T-helper 17 cell (primary cell): ENCODE data around the gene SGSH. TPM values are rescaled to one million over a fixed set of nuclear protein-coding genes. Genes with fewer than 3 reads are reported as not detected.
"Not testable (repeated sequence)": the region's sequence is repeated elsewhere in the genome, so short reads cannot be mapped to it uniquely, and the experiment has no call there.

Experiments
- ATAC-seq: fragments of 150-1000 bp; cut with Tn5 transposase; 2 replicates; pipeline ENCODE4 v1.10.0; 2021; ENCODE audit warnings: mild to moderate bottlenecking, moderate library complexity
- DNase-seq, 3 donors: peaks; one replicate each; pipeline versions ENCODE4 v3.0.0 to v3.0.0-alpha.2; 2020 to 2021
- H3K9me3 ChIP-seq: one replicate; pipeline ENCODE4 v1.7.0; 2013; ENCODE audit warnings: low read length, mild to moderate bottlenecking; ENCODE audit not compliant: control insufficient read depth, poor library complexity, severe bottlenecking
- H3K27ac Mint-ChIP-seq: one replicate; pipeline ENCODE4 v1.8.0; 2022; ENCODE audit warnings: mild to moderate bottlenecking, moderate library complexity, mixed read lengths
- H3K27me3 Mint-ChIP-seq: one replicate; pipeline ENCODE4 v1.8.0; 2022; ENCODE audit warnings: mixed read lengths
- H3K36me3 Mint-ChIP-seq: one replicate; pipeline ENCODE4 v1.8.0; 2022; ENCODE audit warnings: low read depth, mixed read lengths
- H3K4me1 Mint-ChIP-seq: one replicate; pipeline ENCODE4 v1.8.0; 2022; ENCODE audit warnings: mild to moderate bottlenecking, mixed read lengths
- H3K4me3 Mint-ChIP-seq: one replicate; pipeline ENCODE4 v1.8.0; 2022; ENCODE audit warnings: mild to moderate bottlenecking, moderate library complexity, mixed read lengths
- total RNA-seq, 4 donors: library from RNA in 2 of 4; stranded (reverse) in 2 of 4; gene quantifications; one replicate each; pipeline ENCODE4 v1.2.3 and lab custom pipeline; 2022 to 2026

Gene SGSH
- total RNA-seq, 2 donors from 2014 or later: 136 to 151 TPM

DNA sequence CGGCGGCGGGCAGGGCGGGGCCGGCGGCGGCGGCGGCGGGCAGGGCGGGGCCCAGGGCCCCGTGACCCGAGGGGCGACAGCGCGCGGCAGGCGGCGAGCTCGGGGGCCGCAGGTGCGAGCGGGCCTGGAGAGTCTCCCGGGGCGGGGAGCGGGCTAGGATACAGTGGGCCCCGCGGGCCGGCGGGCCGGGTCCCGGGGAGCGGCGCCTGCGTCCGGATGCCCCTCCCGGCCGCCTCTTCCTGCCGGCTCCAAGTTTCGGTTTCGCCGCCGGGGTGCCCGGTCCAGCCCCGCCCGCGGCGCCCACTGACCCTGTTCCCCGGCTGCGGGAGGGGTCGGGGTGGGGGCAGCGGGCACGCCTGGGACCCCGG is 40.6 kb upstream of the SGSH start, which contains the start of gene RNF213:
RNF213 (plus strand) TSS at position 62 of the 368 bp plus-strand sequence. CDS start 2,830 bp downstream, outside the sequence.
- H3K36me3 Mint-ChIP-seq: peaks cover 5% of the 10 kb centered on the region
- no peaks in the 10 kb centered on the region for H3K9me3 ChIP-seq
- H3K27me3 Mint-ChIP-seq: no peaks in the 10 kb centered on the region
- H3K4me3 Mint-ChIP-seq: peak within 1 kb of the TSS; percentile 99
- DNase-seq (peak; percentile 43 to 66 (median 65)), ATAC-seq (peak; percentile 44)
- H3K27ac Mint-ChIP-seq: peak within 1 kb of the TSS; percentile 98
- H3K4me1 Mint-ChIP-seq: peaks cover 50% of the 10 kb centered on the region

DNA sequence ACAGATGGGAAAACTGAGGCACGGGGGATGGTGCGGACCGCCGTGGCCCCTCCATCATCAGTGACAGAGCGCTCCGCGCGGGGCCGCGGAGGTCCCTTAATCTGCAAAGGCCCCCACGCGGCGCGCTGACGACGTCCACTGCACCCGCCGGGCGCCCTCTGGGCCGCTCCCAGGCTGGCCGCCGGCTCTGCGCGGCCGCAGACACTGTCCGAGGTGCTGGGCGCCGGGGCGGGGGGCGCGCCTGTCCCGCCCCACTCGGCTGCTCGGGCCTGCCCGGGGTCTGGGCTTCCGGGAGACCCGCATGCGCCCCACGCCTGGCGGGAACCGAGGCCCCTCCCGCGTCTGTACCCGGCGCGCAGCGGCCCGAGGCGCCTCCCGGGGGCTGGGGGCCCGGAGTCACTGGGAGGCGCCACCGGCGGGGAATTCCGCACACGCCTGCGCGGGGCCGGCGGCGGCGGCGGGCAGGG is 40.0 kb upstream of the SGSH start:
- ATAC-seq: peak; percentile 76
- peak overlapping the region; percentile 93 for H3K4me3 Mint-ChIP-seq
- peaks cover 3% of the 10 kb centered on the region for H3K36me3 Mint-ChIP-seq
- H3K27me3 Mint-ChIP-seq: no peaks in the 10 kb centered on the region
- no peaks in the 10 kb centered on the region for H3K9me3 ChIP-seq
- peak; percentile 76 to 89 (median 84) for DNase-seq
- H3K4me1 Mint-ChIP-seq: peaks cover 46% of the 10 kb centered on the region
- peak overlapping the region; percentile 97 for H3K27ac Mint-ChIP-seq

DNA sequence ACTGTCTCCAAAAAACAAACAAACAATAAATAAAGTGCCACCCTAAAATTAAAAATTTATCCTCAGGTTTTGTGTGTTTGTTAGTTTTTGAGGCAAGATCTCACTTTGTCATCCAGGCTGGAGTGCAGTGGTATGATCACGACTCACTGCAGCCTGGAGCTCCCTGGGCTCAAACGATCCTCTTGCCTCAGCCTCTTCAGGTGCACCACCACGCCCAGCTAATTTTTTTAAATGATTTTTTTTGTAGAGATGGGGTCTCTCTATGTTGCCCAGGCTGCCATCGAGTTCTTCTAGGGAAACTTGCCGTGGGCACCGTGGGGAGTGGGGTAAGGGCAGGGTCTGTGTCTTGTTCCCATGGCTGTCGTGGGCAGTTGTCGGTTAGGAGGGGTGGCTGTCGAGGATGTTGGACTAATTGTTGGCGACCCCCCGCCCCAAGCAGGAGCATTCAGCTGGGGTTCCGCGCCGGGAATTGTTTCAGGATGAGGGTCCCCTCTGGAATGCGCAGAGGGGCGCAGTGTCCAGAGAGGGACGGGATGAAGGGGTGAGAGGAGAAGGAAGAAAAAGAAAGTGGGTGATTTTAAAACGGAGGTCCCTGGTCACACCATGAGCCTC is 39.4 kb upstream of the SGSH start:
- Mint-ChIP-seq H3K4me3 (peak overlapping the region; percentile 93), H3K4me1 (peaks cover 45% of the 10 kb centered on the region), H3K27me3 (no peaks in the 10 kb centered on the region), H3K27ac (peak overlapping the region; percentile 97), H3K36me3 (peaks cover 3% of the 10 kb centered on the region)
- DNase-seq: no peak
- H3K9me3 ChIP-seq: no peaks in the 10 kb centered on the region
- no peak for ATAC-seq

DNA sequence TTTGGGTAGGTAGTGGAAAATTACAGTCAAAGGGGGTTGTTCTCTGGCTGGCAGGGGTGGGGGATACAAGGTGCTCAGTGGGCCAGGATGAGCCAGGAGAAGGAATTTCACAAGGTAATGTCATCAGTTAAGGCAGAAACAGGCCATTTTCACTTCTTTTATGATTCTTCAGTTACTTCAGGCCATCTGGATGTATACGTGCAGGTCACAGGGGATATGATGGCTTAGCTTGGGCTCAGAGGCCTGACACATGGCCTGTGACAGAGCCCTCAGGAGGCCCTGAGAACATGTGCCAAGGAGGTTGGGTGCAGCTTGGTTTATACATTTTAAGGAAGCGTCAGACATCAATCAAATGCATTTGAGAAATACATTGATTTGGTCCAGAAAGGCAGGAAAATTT is 38.2 kb upstream of the SGSH start:
- not testable (repeated sequence) for H3K9me3 ChIP-seq, H3K36me3 Mint-ChIP-seq, DNase-seq, ATAC-seq, H3K27me3 Mint-ChIP-seq
- peaks cover 47% of the 10 kb centered on the region for H3K4me1 Mint-ChIP-seq
- peak overlapping the region; percentile 79 for H3K4me3 Mint-ChIP-seq
- H3K27ac Mint-ChIP-seq: peak overlapping the region; percentile 97

DNA sequence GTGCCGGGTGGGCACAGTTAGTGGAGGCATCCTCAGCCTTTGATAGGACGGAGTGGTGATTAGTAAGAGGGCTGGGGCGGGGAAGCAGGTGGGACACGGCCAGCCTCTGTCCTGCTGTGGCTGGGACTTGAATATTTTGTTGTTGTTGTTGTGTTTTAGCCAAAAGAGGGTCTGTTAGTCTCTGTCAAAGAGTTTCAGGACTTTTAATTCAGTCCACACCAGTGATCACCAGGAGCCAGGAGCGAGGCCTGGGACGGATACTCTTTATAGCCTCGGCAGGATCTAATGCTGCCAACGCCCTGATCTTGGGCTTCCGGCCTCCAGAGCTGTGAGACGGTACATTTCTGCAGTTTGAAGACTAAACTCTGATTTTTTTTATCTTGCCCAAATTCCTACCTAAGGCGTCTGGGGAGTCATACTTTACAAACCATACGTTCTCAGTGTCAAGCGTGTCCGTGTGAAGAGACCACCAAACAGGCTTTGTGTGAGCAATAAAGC is 37.6 kb upstream of the SGSH start:
- Mint-ChIP-seq H3K27ac (peak overlapping the region; percentile 97), H3K27me3 (no peaks in the 10 kb centered on the region), H3K36me3 (peaks cover 3% of the 10 kb centered on the region), H3K4me1 (peaks cover 47% of the 10 kb centered on the region), H3K4me3 (peak overlapping the region; percentile 79)
- ATAC-seq: no peak
- H3K9me3 ChIP-seq: no peaks in the 10 kb centered on the region
- DNase-seq: no peak

DNA sequence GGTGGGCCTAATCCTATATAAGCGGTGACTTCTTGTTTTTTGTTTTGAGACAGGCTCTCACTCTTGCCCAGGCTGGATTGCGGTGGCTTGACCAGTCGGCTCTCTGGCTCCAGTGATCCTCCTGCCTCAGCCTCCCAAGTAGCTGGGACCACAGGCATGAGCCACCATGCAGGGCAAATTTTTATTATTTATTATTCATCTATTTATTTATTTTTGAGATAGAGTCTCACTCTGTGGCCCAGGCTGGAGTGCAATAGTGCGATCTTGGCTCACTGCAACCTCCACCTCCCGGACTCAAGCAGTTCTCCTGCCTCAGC is 35.9 kb upstream of the SGSH start:
- Mint-ChIP-seq H3K4me1 (peaks cover 38% of the 10 kb centered on the region), H3K4me3 (no peak overlapping the region), H3K27me3 (no peaks in the 10 kb centered on the region), H3K36me3 (no peaks in the 10 kb centered on the region), H3K27ac (no peak overlapping the region)
- DNase-seq: no peak
- H3K9me3 ChIP-seq: no peaks in the 10 kb centered on the region
- no peak for ATAC-seq

DNA sequence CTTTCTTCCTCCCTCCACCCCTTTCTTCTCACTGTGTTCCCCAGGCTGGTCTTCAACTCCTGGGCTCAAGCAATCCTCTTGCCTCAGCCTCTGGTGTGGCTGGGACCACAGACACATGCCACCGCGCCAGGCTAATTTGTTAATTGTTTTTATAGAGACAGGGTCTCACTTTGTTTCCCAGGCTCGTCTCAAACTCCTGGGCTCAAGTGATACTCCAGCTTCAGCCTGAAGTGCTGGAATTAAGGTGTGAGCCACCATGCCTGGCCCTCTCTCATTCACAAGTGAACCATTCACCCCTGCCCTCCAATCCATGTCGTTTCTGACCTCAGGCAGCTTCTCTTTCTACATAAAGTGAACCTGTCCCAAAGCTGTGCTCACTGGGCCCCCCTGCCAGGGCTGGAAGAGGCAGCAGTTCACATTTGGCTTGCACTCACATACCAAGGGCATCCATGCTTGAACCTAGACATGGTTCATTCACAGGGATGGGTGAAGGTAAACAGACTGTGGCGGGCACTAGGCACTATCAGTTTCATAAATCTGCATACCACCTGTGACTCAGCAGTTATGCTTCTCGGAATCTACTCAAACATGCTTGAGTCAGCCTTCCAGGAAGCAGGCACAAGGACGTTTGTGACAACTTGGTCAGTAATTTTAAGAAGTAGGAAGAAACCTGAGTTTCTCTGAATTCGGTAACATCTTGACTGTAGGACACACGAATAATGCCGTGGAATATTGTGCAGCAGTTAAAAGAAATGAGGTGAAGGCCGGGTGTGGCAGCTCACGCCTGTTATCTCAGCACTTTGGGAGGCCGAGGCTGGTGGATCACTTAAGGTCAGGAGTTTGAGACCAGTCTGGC is 34.5 kb upstream of the SGSH start:
- H3K4me3 Mint-ChIP-seq: peak overlapping the region; percentile 73
- H3K36me3 Mint-ChIP-seq: no peaks in the 10 kb centered on the region
- H3K4me1 Mint-ChIP-seq: peaks cover 36% of the 10 kb centered on the region
- H3K27me3 Mint-ChIP-seq: no peaks in the 10 kb centered on the region
- H3K27ac Mint-ChIP-seq: peak overlapping the region; percentile 96
- ATAC-seq: peak; percentile 57
- no peaks in the 10 kb centered on the region for H3K9me3 ChIP-seq
- no peak for DNase-seq

DNA sequence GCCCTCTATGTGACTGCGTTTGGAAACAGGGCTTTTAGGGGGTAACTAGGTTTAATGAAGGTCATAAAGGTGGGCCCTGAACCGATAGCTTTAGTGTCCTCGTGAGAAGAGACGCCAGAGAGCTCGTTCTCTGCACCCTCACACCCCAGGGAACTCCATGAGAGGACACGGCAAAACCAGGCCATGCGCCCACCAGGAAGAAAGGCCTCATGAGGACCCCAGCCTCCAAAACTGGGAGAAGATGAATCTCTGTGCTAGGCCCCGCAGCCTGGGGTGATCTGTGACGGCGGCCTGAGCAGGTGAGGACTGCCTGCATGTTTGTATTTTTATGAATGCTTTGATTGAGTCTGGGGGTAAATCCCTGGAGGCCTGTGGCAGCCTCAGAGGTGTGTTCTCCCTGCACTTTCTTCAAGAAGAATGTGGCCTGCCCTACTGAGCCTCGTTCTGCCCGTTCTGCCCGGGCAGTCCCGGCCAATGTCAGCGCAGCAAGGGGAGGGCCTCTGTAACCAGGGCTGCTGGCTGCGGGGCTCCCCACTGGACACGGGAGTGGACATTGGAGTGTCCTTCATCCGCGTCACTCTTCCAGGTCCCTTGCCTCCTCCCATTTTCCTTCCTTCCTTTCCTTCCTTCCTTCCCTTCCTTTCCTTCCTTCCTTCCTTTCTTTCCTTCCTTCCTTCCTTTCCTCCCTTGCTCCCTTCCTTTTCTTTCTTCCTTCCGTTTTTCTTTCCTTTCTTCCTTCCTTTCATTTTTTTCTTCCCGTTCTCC is 33.7 kb upstream of the SGSH start:
- Mint-ChIP-seq H3K36me3 (no peaks in the 10 kb centered on the region), H3K4me1 (peaks cover 31% of the 10 kb centered on the region)

DNA sequence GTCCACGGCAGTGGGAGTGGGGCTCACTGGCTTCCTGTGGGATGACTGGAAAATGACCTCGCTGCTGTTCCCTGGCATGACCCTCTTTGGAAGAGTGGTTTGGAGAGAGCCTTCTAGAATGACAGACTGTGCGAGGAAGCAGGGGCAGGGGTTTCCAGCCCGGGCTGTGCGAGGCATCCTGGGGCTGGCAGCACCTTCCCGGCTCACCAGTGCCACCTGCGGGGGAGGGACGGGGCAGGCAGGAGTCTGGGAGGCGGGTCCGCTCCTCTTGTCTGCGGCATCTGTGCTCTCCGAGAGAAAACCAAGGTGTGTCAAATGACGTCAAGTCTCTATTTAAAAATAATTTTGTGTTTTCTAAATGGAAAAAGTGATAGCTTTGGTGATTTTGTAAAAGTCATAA is 32.7 kb upstream of the SGSH start:
- no peaks in the 10 kb centered on the region for H3K27me3 Mint-ChIP-seq
- ATAC-seq (peak; percentile 95), DNase-seq (peak; percentile 72 to 78 (median 78))
- H3K4me3 Mint-ChIP-seq: no peak overlapping the region
- H3K36me3 Mint-ChIP-seq: no peaks in the 10 kb centered on the region
- peak overlapping the region; percentile 96 for H3K27ac Mint-ChIP-seq
- H3K4me1 Mint-ChIP-seq: peaks cover 22% of the 10 kb centered on the region
- H3K9me3 ChIP-seq: no peaks in the 10 kb centered on the region

More for the DNA sequence above, 33.7 kb upstream of the SGSH start:
- H3K4me3 Mint-ChIP-seq: no peak overlapping the region
- ATAC-seq (no peak), DNase-seq (no peak)
- no peaks in the 10 kb centered on the region for H3K9me3 ChIP-seq
- no peaks in the 10 kb centered on the region for H3K27me3 Mint-ChIP-seq
- peak overlapping the region; percentile 96 for H3K27ac Mint-ChIP-seq

DNA sequence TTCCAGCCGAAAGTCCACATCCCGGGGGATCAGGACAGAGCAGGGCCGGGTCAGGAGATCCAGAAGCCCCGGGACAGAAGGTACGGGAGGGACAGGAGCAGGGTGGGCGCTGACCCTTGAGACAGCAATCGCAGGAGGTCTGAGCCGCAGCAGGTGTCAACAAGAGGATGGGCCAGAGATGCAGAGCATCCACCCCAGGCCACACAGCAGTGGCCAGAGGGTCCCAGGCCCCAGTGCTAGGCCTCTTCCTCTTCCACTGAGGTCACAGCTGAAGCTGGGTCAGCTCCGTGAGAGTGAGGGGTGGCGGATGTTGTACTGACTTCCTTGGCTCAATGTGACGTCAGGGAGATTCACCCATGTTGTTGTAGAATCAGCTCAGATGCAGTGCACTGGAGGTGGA is 31.8 kb upstream of the SGSH start:
- H3K4me3 Mint-ChIP-seq: no peak overlapping the region
- no peak for DNase-seq
- no peak for ATAC-seq
- no peaks in the 10 kb centered on the region for H3K9me3 ChIP-seq
- H3K27me3 Mint-ChIP-seq: no peaks in the 10 kb centered on the region
- H3K36me3 Mint-ChIP-seq: no peaks in the 10 kb centered on the region
- H3K27ac Mint-ChIP-seq: no peak overlapping the region
- H3K4me1 Mint-ChIP-seq: peaks cover 17% of the 10 kb centered on the region

DNA sequence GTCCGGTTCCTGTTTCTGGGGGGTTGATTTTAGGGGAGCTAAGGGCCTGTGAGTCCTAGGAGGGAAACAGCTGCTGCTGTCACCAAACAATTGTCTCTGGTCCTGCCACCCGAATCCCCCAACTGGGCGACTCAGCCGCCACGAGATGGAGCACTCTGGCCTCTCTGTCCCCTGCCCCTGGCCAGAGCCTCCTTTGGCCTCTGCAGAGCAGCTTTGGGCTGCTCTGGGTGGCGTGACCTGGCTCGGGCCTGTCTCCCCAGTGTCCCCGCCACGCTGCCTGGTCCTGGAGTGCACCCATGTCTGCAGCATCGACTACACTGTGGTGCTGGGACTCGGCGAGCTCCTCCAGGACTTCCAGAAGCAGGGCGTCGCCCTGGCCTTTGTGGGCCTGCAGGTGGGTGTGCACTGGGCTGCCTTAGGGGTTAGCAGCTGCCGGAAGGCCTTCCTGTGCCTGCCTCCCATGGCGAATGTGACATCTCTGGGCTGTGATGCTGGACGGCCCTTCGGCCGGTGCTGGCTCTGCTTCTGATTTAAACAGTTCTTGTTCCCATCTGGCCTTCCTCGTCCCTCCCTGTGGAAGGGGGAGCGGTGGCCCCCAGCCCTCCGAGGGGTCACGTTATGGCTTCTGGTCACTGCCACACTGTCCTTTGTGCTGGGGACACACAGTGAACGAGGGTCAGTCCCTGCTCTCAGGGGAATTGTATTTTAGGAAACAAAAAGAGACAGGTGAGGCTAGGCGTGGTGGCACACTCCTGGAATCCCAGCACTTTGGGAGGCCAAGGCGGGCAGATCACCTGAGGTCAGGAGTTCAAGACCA is 29.0 kb upstream of the SGSH start:
- no peak for ATAC-seq
- peak overlapping the region; percentile 12 for H3K4me3 Mint-ChIP-seq
- H3K9me3 ChIP-seq: no peaks in the 10 kb centered on the region
- peaks cover 8% of the 10 kb centered on the region for H3K4me1 Mint-ChIP-seq
- no peak for DNase-seq
- H3K27ac Mint-ChIP-seq: no peak overlapping the region
- no peaks in the 10 kb centered on the region for H3K27me3 Mint-ChIP-seq
- H3K36me3 Mint-ChIP-seq: no peaks in the 10 kb centered on the region

DNA sequence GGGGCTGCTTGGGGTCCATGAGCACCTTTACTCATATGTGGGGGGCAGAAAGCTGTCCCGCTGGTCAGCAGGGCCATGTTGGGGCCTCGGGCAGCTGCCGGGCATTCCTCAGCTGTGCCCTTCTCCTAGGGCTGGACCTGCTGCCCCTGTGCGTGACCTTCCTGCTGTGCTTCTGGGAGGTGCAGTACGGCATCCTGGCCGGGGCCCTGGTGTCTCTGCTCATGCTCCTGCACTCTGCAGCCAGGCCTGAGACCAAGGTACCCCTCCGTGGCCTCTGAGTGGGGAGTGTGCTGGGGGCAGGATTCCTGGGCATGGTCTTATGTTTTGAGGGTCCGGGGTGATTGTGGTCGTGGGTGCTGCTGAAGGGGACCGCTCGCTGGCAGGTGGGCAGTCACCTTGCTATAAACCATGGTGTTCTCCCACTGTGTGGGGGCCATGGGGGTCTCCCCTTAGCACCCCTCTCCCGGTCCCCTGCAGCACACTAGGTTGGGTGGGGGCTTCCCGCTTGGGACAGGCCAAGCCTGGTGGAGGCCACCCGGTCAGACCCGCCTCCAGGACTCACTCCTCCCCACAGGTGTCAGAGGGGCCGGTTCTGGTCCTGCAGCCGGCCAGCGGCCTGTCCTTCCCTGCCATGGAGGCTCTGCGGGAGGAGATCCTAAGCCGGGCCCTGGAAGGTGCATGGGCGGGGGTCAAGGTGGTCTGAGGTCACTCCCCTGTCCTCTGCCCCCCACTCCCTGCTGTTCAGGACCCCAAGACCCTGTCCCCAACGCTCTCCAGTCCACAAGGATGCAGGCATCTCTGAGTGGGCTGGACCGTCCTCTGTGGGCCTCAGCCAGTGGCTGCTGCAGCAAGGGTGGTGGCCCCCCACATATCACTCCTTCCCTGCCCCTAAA is 28.1 kb upstream of the SGSH start:
- DNase-seq: no peak
- H3K4me1 Mint-ChIP-seq: peaks cover 2% of the 10 kb centered on the region
- H3K27me3 Mint-ChIP-seq: no peaks in the 10 kb centered on the region
- H3K9me3 ChIP-seq: no peaks in the 10 kb centered on the region
- no peaks in the 10 kb centered on the region for H3K36me3 Mint-ChIP-seq
- H3K4me3 Mint-ChIP-seq: no peak overlapping the region
- no peak for ATAC-seq
- no peak overlapping the region for H3K27ac Mint-ChIP-seq
